Inflammatory macrophage treated with lipopolysaccharide for 4 hours (primary cell): ENCODE measurements around the gene SMIM9.

Source experiments
- DNase-seq: peaks from one replicate; pipeline ENCODE4 v3.0.0-alpha.2; 2020

Gene SMIM9

DNA sequence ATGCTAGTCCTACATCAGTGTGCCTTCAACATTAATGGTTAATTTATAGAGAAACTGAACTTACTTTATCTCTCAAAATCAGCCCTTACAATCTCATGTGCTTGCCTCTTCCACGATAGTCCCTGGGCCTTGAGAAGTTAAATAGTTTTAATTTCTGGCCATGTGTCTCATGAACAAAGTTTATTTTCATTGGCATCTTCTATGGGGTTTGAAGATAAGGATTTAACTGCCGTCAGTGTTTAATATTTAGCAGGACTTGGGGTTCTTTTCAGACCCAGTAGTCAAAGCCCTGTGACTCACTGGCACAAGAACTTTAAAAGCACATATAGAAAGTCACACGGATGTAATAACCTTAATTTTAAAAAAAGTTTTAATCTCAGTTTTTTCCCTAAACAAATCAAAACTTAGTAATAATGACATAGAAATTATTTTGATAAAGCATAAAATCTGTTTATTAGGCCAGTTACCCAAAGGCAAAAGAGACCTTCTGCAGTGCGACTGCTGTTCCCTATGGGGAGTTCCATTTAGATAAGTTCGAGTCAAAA lies 19.1 kb downstream of the SMIM9 start:
- no peak for DNase-seq

DNA sequence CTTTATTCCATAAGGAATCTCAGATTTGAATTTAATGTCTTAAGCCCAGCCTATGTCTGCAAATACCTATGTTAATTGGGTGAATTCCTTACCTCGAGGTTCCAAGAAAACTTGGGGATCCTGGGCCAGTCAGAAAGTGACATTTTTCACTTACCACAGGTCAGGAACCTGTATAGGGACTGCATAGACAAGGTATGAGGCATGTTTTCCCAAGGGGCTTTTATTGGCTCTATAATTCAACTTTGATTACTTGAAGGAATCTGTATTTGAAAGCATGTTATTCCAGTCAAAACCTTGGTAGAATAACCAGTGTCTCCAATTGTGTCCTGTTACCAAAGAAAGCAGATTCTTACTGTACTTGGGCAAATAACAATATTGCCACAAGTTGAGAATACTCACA lies 20.7 kb downstream of the SMIM9 start:
- DNase-seq = no peak

DNA sequence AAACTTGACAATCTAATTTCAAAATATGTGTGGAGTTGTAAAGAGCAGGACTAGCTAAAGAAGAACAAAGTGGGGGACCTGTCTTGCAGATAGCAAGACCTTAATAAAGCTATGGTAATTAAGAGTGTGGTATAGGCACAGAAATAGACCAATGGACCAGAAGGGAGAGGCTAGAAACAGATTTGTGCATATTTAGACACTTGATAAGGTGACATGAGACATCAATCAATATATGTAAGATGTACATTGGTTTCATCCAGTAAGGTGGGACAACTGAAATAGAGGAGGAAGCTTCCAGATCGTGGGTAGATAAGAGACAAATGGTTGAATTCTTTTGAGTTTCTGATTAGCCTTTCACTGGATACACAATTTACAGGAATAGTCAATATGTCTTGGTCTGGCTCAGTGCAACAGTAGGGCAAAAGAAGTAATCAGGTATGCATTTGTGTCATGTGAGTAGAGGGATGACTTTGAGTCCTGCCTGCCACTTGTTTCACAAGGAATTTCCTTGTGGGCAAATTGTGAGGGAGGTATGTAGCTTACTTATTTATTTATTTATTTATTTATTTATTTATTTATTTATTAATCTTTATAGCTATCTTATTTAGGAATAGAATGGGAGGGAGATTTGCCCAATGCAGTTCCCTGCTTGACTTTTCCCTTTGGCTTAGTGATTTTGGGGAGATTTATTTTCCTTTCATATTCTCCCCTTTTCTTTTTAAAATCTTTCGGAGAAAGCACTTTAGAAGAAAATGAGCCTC lies 21.9 kb downstream of the SMIM9 start:
- DNase-seq = no peak

DNA sequence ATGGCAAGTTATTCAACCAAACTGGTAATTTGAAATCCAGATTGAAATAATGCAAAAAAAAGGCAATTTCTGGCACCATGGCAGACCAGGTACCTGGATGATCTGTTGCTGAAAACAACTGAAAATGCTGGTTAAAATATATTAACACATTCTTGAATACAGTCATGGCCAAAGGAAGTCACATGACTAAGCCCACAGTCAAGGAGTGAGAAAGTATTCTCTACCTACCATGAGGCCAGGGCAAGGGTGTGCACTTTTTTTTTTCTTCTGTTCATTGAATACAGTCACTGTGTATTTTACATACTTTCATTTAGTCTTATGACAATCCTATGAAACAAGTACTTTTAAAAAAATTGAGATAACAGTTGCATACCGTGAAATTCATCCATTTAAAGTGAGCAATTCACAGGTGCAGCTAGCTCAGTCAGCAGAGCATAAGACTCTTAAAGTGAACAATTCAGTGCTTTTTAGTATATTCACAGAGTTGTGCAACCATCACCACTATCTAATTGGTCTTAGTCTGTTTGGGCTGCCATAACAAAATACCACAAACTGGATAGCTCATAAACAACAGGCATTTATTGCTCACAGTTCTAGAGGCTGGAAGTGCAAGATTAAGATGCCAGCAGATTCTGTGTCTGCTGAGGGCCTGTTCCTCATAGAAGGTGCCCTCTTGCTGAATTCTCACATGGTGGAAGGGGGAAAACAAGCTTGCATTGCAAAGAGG lies 24.4 kb downstream of the SMIM9 start:
- no peak for DNase-seq

DNA sequence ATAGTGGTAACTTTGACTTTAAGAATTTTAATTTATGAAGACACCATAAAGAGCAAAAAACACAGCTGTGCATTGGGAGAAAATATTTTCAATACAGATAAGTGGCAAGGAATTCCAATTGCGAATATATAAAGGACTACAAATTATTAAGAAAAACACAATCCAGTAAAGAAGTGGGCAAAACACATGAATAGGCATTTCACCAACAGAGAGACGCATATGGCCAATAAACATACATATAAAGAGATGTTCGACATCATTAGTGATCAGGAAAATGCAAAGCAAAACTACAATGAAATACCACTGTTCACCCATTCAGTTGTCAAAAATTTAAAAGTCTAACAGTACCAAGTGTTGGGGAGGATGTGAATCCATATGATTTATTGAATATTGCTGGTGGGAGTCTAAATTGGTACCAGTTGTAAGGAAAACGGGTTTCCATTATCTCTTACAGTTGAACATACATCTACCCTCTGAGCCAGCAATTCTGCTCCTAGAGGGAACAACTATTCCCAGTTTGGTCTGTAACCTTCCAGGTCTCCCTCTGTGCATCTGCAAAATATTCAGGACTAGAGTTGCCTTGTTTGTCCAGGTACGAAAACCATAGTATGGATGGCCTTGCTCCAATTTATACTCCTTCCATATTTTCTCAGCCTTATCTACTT lies 27.5 kb downstream of the SMIM9 start:
- no peak for DNase-seq

DNA sequence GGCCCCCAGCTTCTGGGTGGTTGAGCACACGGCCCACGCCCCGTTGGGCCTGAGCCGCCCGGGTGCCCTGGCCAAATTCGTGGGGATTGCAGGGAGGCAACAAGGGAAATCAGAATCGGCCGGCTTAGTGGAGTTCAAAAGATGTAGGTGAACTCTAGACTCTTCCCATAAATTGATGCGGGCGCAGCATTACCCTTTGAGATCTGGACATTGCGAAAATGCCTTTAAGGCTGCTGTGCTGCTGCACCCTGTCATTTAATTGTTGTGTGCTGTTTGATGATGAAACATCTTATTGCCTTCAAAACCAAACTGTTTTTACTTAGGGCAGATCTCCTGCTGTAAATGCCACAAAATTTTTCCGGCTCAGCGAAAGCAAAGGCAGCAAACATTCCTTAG lies 28.8 kb downstream of the SMIM9 start:
- DNase-seq = no peak

DNA sequence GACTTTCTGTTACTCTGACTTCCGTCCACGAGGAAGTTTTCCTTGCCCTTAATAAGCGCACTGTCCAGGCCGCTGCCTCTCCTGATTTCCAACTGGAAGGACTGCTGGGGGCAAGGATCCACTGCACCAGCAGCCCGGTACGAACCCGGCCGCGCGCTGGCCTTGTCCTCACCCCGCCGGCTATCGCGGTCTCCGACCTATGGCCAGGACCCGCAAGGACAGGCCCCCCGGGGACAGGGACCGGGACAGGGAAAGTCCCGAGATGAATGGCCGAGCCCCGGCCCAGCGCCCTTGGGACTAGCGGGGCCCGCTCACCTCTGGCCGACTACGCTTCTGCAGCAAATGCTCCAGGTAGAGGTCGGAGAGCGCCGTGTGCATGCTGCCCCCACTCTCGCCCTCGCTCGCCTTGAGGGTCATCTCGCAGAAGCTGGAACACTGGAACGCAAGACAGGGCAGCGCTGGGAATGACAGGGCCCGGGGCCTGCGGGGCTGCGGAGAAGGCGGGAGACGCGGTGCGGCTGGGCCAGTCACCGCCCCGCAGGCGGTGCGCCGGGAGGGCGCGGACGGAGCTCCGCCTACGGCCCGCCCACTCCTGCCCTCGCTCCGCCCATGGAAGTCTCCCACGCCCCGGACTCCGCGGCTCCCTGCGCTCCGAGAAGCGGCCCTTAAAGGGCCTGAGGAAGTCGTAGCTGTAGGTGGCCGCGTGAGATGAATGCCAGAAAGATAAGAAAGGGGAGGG lies 29.3 kb downstream of the SMIM9 start, which contains the start of gene MPP1:
TSS of gene MPP1 (minus strand) at position 529 of the 739 bp plus-strand sequence. CDS start at position 417, 112 bp downstream.
- DNase-seq = peak; percentile 77

DNA sequence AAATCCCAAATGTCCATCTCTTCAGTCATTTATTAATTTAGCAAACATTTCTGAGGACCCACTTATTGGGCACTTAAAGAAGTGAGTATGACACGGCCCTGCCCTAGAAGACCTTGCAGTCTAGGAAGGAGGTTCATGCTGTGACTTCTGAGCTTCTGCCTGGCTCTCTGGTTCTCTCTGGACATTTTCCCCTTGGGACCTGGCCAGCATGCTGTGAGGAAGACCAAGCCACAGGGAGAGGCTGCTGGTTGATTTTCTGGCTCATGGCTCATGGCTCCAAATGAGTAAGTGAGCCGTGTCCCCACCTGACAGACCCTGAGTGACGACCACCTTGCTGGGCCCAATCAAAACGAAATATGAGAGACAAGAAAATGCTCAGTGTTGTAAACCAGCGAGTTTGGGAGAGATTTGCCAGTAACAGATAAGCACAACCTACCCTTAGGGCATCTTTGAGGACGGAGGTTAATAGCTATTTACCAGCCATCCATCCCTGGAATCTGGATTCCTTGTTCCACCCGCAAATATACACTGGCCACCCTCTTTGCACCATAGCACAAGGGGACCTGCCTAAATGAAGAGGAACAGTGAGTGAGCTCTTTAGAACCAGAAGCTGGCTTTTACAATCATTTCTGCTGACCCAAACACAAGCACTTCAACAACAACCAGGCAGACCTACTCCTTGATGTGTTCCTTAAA lies 30.1 kb downstream of the SMIM9 start:
- DNase-seq = no peak

DNA sequence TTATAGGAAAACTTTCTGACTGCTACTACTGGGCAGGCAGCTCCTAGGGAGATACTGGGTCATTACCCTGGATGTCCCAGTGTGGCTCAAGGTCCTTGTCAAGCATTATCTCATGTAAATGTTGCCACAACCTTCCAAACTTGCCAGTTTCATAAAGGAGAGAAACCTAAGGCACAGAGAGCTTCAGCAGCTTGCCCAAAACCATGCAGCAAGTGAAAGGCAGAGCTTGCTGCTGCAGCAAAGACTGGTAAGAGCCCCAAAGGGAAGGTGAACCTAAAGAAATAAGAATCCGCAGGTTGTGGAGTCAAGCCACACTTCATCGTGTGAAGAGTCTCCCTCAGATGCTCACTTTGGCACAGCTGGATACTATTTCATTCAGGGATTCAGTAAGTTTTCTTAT lies 31.5 kb downstream of the SMIM9 start:
- DNase-seq = peak; percentile 56

DNA sequence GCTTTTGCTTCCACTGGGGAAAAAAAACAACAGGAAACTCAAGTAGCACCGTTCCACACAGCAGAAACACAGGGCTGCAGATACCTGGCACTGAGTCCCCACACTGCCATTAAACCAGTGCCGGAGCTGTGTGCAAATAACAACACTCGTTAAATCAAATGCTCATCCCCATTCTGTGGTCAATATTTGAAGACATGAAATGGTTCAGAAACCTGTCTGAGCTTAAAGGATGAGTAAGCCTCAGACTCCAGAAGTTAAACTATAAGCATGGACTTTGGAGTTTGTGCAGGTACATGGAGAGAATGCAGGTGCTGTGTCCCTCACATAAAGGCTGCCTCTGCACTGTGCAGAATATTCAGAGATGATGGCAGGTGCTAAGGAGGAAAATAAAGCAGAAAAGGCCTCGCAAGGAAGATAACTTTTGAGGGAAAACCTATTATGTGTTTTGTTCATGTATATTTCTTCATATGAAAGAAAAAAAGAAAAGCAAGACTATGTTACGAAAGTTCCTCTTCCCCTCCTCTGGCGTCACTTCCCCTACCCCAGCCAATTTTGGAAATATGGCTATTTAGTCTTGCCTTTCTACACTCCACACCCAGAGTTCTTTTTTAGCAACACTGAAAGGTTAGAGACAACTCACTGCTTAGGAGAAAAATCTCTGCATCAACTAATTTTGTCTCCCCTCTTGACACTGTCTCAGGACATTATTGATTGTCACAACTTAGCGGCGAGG lies 33.8 kb downstream of the SMIM9 start:
- peak; percentile 77 for DNase-seq

DNA sequence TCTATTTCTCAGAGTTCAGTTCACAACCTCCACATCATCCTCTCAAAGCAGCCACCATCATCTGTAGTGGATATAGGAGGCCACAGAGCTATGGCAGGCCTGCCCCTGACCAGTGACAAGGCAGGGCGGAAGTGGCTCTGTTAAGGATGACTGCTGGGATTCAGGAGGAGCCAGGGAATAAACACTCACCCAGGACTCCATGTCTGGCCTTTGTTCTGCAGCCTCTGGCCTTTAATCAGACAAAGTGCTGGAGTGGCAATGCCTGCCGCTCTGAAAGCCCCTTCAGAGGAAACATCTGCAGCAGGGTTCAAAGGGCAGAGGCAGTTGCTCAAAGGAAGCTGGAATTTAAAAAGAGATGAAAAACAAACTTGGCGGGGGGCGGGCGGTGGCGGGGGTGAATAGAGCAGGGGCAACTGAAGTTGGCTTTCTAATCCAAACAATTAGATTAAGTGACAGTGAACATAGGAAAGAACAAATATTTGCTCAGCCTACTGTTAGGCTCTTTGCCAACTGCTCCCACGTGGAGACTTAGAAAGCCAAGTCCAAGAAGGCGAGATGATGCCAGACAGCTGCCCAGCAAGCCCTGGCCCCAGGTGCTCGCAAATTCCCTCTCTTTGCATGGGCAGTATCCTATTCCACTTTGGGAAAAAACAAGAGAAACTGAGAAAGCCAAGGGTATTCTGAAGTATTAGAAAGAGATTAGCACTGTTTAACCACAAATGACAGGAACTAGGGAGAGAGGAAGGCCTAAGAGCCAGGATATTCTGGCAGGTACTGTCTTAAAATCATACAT lies 34.7 kb downstream of the SMIM9 start:
- no peak for DNase-seq

DNA sequence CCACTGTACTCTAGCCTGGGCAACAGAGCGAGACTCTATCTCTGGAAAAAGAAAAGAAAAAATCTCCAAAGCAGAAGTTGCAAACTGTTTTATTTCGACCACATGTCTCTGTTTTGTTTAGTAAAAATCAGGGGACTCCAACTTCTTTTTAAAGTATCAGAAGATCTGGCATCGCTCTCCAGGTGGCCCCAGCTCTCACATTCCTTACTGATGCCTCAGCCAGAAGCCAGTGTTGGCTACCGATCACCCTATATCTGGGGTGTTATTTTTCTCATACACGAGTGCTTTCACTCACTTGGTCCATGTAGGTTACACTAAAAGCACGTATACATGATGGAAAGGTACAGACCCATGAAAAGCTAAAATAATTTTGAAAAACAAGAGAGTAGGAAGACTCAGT lies 37.5 kb downstream of the SMIM9 start:
- no peak for DNase-seq

DNA sequence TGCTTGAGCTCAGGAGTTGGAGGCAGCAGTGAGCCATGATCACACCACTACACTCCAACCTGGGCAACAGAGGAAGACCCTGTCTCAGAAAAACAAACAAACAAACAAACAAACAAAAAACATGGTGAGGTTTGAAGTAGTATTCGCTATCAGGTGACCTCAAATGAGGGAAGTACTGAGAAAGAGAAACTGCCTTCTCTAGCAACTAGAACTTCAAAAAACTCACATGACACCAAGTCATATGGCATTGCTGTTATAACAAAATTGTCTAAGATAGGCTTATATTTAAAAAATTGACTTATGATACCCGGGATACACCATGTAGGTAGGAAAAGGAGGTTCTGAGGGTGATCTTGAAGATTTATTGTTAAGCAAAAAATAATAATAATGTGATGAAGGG lies 39.4 kb downstream of the SMIM9 start:
- peak; percentile 74 for DNase-seq

DNA sequence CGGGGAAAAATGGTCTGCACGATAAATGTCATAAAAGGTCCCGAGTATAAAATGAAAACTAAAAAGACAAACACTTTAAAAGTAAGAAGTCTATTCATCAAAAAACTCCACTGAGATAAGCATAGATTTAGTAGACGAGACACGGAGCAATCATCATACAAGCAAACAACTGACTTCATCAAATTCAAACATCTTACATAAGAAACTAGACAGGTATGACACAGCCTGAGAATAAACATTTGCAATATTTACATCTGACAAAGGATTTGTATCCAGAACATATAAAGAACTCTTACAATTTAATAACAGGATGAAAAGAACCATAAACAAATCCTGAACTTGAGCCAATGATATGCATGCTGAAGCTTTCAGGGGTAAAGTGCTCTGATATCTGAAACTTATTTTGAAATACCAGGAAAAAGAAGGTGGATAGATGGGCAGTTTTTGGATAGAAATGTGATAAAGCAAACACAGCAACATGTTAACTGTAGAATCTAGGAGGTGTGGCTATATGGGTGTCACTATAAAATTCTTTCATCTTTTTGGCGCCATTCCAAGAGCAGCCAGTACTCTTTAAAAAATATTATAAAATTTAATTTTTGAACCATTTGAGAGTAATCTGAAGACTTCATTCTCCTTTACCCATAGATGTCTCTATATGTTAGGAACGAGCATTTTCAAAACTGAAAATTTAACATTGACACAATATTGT lies 41.2 kb downstream of the SMIM9 start:
- no peak for DNase-seq

DNA sequence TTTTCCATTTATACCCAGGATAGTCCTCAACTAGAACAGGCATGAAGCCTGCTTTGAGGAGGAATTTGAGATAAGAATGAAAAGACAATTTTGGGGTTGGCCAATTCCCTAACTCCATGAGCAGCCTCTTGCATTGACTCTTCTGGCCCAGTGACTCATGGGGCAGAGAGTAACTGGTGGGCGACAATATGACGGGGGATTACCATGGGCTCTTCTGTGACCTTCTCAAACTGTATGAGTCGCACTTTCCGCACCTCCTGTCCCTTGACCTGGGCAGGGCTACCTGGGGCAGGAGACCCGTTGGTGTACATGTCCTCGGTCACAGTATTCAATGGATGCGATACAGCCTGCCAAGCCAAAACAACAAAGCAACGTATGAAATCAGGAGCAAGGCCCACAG lies 42.5 kb downstream of the SMIM9 start:
- no peak for DNase-seq

DNA sequence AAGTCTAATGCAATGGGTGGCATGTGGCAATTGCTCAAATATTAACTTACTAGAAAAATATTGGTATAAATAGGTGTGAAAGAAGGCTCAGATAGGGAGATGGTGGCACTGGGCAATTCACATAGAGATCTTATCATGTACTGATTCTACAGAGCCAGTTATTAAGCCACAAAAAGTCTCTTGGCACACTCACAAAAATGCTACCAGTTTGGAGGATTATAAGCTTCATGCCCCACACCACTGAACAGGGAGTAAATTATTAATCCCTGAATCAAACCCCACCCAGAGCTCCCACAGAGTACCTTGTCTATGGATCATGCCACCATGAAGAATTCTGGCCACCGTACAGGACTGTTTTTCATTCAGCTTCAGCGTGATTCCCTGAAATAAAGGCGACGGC lies 43.0 kb downstream of the SMIM9 start:
- DNase-seq = no peak

DNA sequence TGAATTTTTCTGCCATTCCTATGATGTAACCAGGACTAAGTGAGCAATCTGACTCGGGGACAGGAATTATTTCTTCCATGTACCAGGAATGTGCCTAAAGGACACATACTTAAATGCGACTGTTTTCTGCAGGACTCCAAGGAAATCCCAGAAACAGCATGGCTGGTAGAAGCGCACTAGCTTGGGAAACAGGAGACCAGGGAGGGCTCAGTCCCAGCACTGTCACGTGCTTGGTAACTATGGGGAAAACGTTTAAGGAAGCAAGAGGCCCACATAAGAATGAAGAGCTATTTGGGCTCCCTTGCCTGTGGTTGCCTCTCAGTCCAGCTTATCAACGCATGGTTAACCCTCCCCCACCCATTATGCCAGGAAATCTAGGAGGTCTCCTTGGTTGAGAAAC lies 48.7 kb downstream of the SMIM9 start:
- DNase-seq = no peak

DNA sequence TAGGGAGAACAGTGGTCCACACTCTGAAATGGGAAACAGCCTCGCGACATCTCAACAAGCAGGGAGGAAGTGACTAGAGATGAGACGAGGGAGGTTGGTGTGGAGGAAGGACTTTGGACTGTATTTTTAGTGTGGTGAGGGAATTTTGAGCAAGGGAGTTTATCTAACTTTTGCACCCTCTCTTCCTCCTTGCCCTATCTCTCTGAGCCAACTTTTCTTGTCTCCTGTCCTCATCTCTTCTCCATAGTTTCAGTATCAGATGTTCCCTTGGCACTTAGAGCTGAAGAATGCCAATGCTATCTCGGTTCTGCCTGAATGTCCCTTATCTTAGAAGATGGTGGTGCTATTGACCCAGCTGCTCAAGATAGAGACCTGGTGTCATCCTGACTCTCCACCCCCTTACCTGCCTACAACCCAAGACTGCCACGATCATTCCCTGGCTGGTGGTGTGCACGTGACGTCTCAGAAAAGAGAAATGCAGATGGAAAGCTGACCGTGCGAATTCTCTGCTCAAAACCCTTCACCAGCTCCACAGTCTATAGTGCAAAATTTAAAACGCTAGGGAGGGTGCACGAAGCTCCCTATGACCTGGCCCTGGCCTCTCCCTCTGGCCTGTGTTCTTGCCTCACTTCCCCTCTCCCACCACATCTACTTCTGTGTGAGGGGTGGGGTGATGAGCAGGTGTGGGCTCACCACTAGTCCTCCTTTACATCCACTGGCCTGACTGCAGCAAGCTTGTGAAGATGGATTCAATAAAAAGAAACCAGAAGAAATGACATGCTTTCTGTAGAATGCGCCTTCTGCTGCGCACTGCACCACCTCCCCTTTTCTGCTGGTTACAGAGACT lies 50.1 kb downstream of the SMIM9 start:
- DNase-seq = no peak

DNA sequence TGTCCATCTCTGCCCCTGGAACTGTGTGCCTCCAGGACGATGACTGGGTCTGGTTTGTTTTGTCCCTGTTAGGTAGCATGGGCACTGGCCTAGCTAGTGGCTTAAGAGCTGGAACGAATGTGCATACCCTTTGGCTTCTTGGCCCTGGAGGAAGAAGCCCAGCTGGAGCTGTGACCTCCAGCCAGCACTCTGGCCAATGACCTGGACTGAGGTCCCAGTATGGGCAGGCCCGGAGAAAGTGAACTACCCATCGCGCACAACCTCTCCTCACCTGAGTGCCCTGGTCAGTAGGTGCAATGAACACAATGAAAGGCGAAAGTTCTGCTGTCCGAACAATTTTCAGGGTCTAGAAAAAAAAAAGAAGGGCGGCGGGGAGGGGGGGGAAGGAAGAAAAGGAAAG lies 53.5 kb downstream of the SMIM9 start:
- DNase-seq = no peak
